Posterior vena cava (tissue), 2 donors: ENCODE results near the gene ESR1. TPM values are rescaled to one million over a fixed set of nuclear protein-coding genes. Genes with fewer than 3 reads are reported as not detected.
"Not testable (repeated sequence)": the region's sequence is repeated elsewhere in the genome, so short reads cannot be mapped to it uniquely, and the experiment has no call there.

Source experiments
- DNase-seq: peaks from one replicate; pipeline ENCODE4 v3.0.0-alpha.2; 2020; ENCODE audit warnings: low spot score
- intact Hi-C, 2 donors: fragments of 100-400 bp; cut with DNase I; formaldehyde crosslinking; loops; one replicate each; pipeline versions ENCODE4 v1.14.1 to v1.14.2; 2022 to 2023
- total RNA-seq, 2 donors: library from RNA; stranded (reverse); fragmentation: NEBNext Ultra II Directional; extraction: Animal tissue kit (Norgen Biotek cat#: 25700); gene quantifications; one replicate each; pipeline ENCODE4 v1.2.1, GENCODE V29; 2021
- donor health status: DM: yes; HTN: yes; CAD: no.
- donor health status: DM: yes; HTN: yes; CAD: no.

Gene ESR1
- total RNA-seq, 2 donors from 2014 or later: 9.4 to 11.6 TPM

GRCh38 chr6:151808371-151809241 lies 1.1 kb downstream of the ESR1 start:
- DNase-seq: peak; percentile 78
- intact Hi-C loops: no loop called here

GRCh38 chr6:151811081-151811480 lies 3.6 kb downstream of the ESR1 start:
- DNase-seq: no peak
- intact Hi-C loops: no loop called here

- intact Hi-C loops: no loop called here
- no peak for DNase-seq
These were observed 6.4 kb downstream of the ESR1 start for GRCh38 chr6:151813858-151814257.

GRCh38 chr6:151814614-151815013 lies 7.1 kb downstream of the ESR1 start:
- intact Hi-C loops: no loop called here
- DNase-seq: no peak

GRCh38 chr6:151822252-151823111 lies 15.0 kb downstream of the ESR1 start:
- DNase-seq: no peak
- intact Hi-C loops: no loop called here

- DNase-seq: no peak
- intact Hi-C loops: no loop called here
These were observed 19.1 kb downstream of the ESR1 start for GRCh38 chr6:151826517-151827142.

GRCh38 chr6:151832710-151833109 lies 25.2 kb downstream of the ESR1 start:
- DNase-seq: no peak
- intact Hi-C loops: no loop called here

- intact Hi-C loops: no loop called here
- no peak for DNase-seq
These were observed 27.9 kb downstream of the ESR1 start for GRCh38 chr6:151835396-151835795.

- no peak for DNase-seq
- intact Hi-C loops: no loop called here
These were observed 29.7 kb downstream of the ESR1 start for GRCh38 chr6:151837223-151837622.

- intact Hi-C loops: no loop called here
These were observed 35.3 kb downstream of the ESR1 start for GRCh38 chr6:151842816-151843215.

GRCh38 chr6:151847064-151847463 lies 39.6 kb downstream of the ESR1 start:
- intact Hi-C loops: no loop called here
- no peak for DNase-seq

More at GRCh38 chr6:151842816-151843215, 35.3 kb downstream of the ESR1 start:
- no peak for DNase-seq

GRCh38 chr6:151850479-151851003 lies 43.1 kb downstream of the ESR1 start:
- intact Hi-C loops: no loop called here
- no peak for DNase-seq

GRCh38 chr6:151858294-151858693 lies 50.8 kb downstream of the ESR1 start:
- DNase-seq: no peak
- intact Hi-C loops: no loop called here

- intact Hi-C loops: no loop called here
- DNase-seq: no peak
These were observed 55.0 kb downstream of the ESR1 start for GRCh38 chr6:151862461-151862860.

- not testable (repeated sequence) for DNase-seq
These were observed 59.9 kb downstream of the ESR1 start for GRCh38 chr6:151867361-151867869.

GRCh38 chr6:151869345-151869744 lies 61.9 kb downstream of the ESR1 start:
- DNase-seq: no peak
- intact Hi-C loops: no loop called here

More at GRCh38 chr6:151867361-151867869, 59.9 kb downstream of the ESR1 start:
- intact Hi-C loops: not testable (repeated sequence)

- intact Hi-C loops: no loop called here
- no peak for DNase-seq
These were observed 62.3 kb downstream of the ESR1 start for GRCh38 chr6:151869787-151870186.

- intact Hi-C loops: no loop called here
- DNase-seq: no peak
These were observed 62.9 kb downstream of the ESR1 start for GRCh38 chr6:151870375-151870774.

- DNase-seq: no peak
- intact Hi-C loops: no loop called here
These were observed 68.0 kb downstream of the ESR1 start for GRCh38 chr6:151875524-151875923.
